ENCODE data around the gene ANKRD29.

The ANKRD29 gene

GRCh38 chr18:23694637-23695430 is 32.1 kb upstream of the ANKRD29 start:
- TF ChIP-seq CTCF (IDR thresholded peaks at IDR 0.05; ENCODE audit: borderline replicate concordance, insufficient read depth, low read depth, low read length) = no peak
- no peak overlapping the region for H3K4me3 ChIP-seq (ENCODE audit: low read depth, low read length)

GRCh38 chr18:23693846-23694245 is 31.1 kb upstream of the ANKRD29 start:
- no peak overlapping the region for H3K4me3 ChIP-seq (ENCODE audit: low read depth, low read length)
- TF ChIP-seq CTCF (IDR thresholded peaks at IDR 0.05; ENCODE audit: borderline replicate concordance, insufficient read depth, low read depth, low read length) = no peak

- H3K4me3 ChIP-seq (ENCODE audit: low read depth, low read length) = no peak overlapping the region
- no peak for TF ChIP-seq CTCF (IDR thresholded peaks at IDR 0.05; ENCODE audit: borderline replicate concordance, insufficient read depth, low read depth, low read length)
Measured at GRCh38 chr18:23690505-23691068, 27.9 kb upstream of the ANKRD29 start.

GRCh38 chr18:23689616-23690504 is 27.1 kb upstream of the ANKRD29 start:
- no peak for TF ChIP-seq CTCF (IDR thresholded peaks at IDR 0.05; ENCODE audit: borderline replicate concordance, insufficient read depth, low read depth, low read length)
- peak overlapping the region; percentile 47 for H3K4me3 ChIP-seq (ENCODE audit: low read depth, low read length)

GRCh38 chr18:23689031-23689615 is 26.4 kb upstream of the ANKRD29 start, which contains the start of gene LAMA3:
TSS of gene LAMA3 (plus strand) at chr18:23689453. CDS start at chr18:23689684, 231 bp downstream.
- peak within 1 kb of the TSS; percentile 47 for H3K4me3 ChIP-seq (ENCODE audit: low read depth, low read length)

GRCh38 chr18:23688528-23688927 is 25.8 kb upstream of the ANKRD29 start:
- H3K4me3 ChIP-seq (ENCODE audit: low read depth, low read length) = no peak overlapping the region
- no peak for TF ChIP-seq CTCF (IDR thresholded peaks at IDR 0.05; ENCODE audit: borderline replicate concordance, insufficient read depth, low read depth, low read length)

More at GRCh38 chr18:23689031-23689615, 26.4 kb upstream of the ANKRD29 start, which contains the start of gene LAMA3:
- peak; percentile 32 for TF ChIP-seq CTCF (IDR thresholded peaks at IDR 0.05; ENCODE audit: borderline replicate concordance, insufficient read depth, low read depth, low read length)
